ENCODE data around the gene ST3GAL6.

Gene ST3GAL6

GRCh38 chr3:98823791-98824190 is 60.7 kb downstream of the ST3GAL6 start:
- Histone ChIP-seq H3K18ac (ENCODE audit: low read depth in 1 of 2, low read length in 2 of 2) (no peak overlapping the region), H3K14ac (ENCODE audit: low read length in 2 of 2) (peak overlapping the region in 1 of 2 experiments; percentile 9)
- DNase-seq: no peak

GRCh38 chr3:98824256-98824655 is 61.1 kb downstream of the ST3GAL6 start:
- no peaks in the 10 kb centered on the region for H3K27me3 ChIP-seq (ENCODE audit: control insufficient read depth in 1 of 2, insufficient read depth in 1 of 2, low read length in 2 of 2)
- H2BK5ac ChIP-seq (ENCODE audit: low read depth, low read length, poor library complexity, severe bottlenecking): no peak overlapping the region
- no peak overlapping the region for H4K91ac ChIP-seq (ENCODE audit: low read length)
- peaks cover 8 to 69% of the 10 kb centered on the region in 2 experiments for H3K36me3 ChIP-seq (ENCODE audit: control insufficient read depth in 1 of 2, insufficient read depth in 2 of 2, low read depth in 1 of 2, low read length in 2 of 2)
- no peaks in the 10 kb centered on the region for H3K9me3 ChIP-seq (ENCODE audit: control insufficient read depth, low read length)
- H3K18ac ChIP-seq (ENCODE audit: low read depth in 1 of 2, low read length in 2 of 2): no peak overlapping the region
- H2AK5ac ChIP-seq (ENCODE audit: low read length, severe bottlenecking): no peak overlapping the region
- peak overlapping the region; percentile 31 for H3K27ac ChIP-seq (ENCODE audit: low read length, poor library complexity, severe bottlenecking)
- 89% methylated on average over 2 of the region's 6 CpGs for WGBS
- no peak overlapping the region for H3K4me3 ChIP-seq (ENCODE audit: insufficient read depth in 1 of 2, low read depth in 1 of 2, low read length in 2 of 2)
- no peak overlapping the region for H3K14ac ChIP-seq (ENCODE audit: low read length in 2 of 2)
- H2AFZ ChIP-seq (ENCODE audit: low read depth, low read length): no peak overlapping the region
- no peak overlapping the region for H3K4me2 ChIP-seq (ENCODE audit: low read length, poor library complexity, severe bottlenecking)
- H2BK120ac ChIP-seq (ENCODE audit: low read depth, low read length): no peak overlapping the region
- no peak overlapping the region for H2BK12ac ChIP-seq (ENCODE audit: low read length in 2 of 2)
- no peak overlapping the region for H3K23ac ChIP-seq (ENCODE audit: low read length in 2 of 2)
- H2BK15ac ChIP-seq (ENCODE audit: low read depth, poor library complexity, severe bottlenecking): no peak overlapping the region
- no peak for DNase-seq
- H4K8ac ChIP-seq (ENCODE audit: low read length): no peak overlapping the region
- peaks cover 7% of the 10 kb centered on the region for H3K4me1 ChIP-seq (ENCODE audit: control insufficient read depth, insufficient read depth, low read depth, low read length)
- no peaks in the 10 kb centered on the region for H3K79me1 ChIP-seq (replicated peaks; ENCODE audit: low read length, poor library complexity, severe bottlenecking)
- peak overlapping the region; percentile 49 for H3K9ac ChIP-seq (ENCODE audit: low read length)
- no peak overlapping the region for H3K4ac ChIP-seq (ENCODE audit: low read depth in 1 of 2, low read length in 2 of 2)

More at GRCh38 chr3:98823791-98824190, 60.7 kb downstream of the ST3GAL6 start:
- H3K4me3 ChIP-seq (ENCODE audit: insufficient read depth in 1 of 2, low read depth in 1 of 2, low read length in 2 of 2): no peak overlapping the region
- no peaks in the 10 kb centered on the region for H3K9me3 ChIP-seq (ENCODE audit: control insufficient read depth, low read length)
- H2BK120ac ChIP-seq (ENCODE audit: low read depth, low read length): no peak overlapping the region
- no peak overlapping the region for H3K4ac ChIP-seq (ENCODE audit: low read depth in 1 of 2, low read length in 2 of 2)
- no peaks in the 10 kb centered on the region for H3K79me1 ChIP-seq (replicated peaks; ENCODE audit: low read length, poor library complexity, severe bottlenecking)
- no peak overlapping the region for H4K91ac ChIP-seq (ENCODE audit: low read length)
- H2AFZ ChIP-seq (ENCODE audit: low read depth, low read length): no peak overlapping the region
- no peak overlapping the region for H4K8ac ChIP-seq (ENCODE audit: low read length)
- H2BK12ac ChIP-seq (ENCODE audit: low read length in 2 of 2): no peak overlapping the region
- WGBS: 95% methylated on average over 4 of the region's 4 CpGs
- H2BK15ac ChIP-seq (ENCODE audit: low read depth, poor library complexity, severe bottlenecking): no peak overlapping the region
- H3K9ac ChIP-seq (ENCODE audit: low read length): peak overlapping the region; percentile 49
- H3K27ac ChIP-seq (ENCODE audit: low read length, poor library complexity, severe bottlenecking): peak overlapping the region; percentile 31
- H3K36me3 ChIP-seq (ENCODE audit: control insufficient read depth in 1 of 2, insufficient read depth in 2 of 2, low read depth in 1 of 2, low read length in 2 of 2): peaks cover 11 to 74% of the 10 kb centered on the region in 2 experiments
- H3K27me3 ChIP-seq (ENCODE audit: control insufficient read depth in 1 of 2, insufficient read depth in 1 of 2, low read length in 2 of 2): no peaks in the 10 kb centered on the region
- H3K23ac ChIP-seq (ENCODE audit: low read length in 2 of 2): no peak overlapping the region
- no peak overlapping the region for H2BK5ac ChIP-seq (ENCODE audit: low read depth, low read length, poor library complexity, severe bottlenecking)
- no peak overlapping the region for H3K4me2 ChIP-seq (ENCODE audit: low read length, poor library complexity, severe bottlenecking)
- peaks cover 7% of the 10 kb centered on the region for H3K4me1 ChIP-seq (ENCODE audit: control insufficient read depth, insufficient read depth, low read depth, low read length)
- no peak overlapping the region for H2AK5ac ChIP-seq (ENCODE audit: low read length, severe bottlenecking)

GRCh38 chr3:98826126-98826525 is 63.0 kb downstream of the ST3GAL6 start:
- H2BK15ac ChIP-seq (ENCODE audit: low read depth, poor library complexity, severe bottlenecking): no peak overlapping the region
- no peak overlapping the region for H2BK120ac ChIP-seq (ENCODE audit: low read depth, low read length)
- no peak overlapping the region for H3K4me3 ChIP-seq (ENCODE audit: insufficient read depth in 1 of 2, low read depth in 1 of 2, low read length in 2 of 2)
- no peak overlapping the region for H4K8ac ChIP-seq (ENCODE audit: low read length)
- peaks cover 7% of the 10 kb centered on the region for H3K4me1 ChIP-seq (ENCODE audit: control insufficient read depth, insufficient read depth, low read depth, low read length)
- 83% methylated on average over 3 of the region's 3 CpGs for WGBS
- peak overlapping the region; percentile 60 for H3K27ac ChIP-seq (ENCODE audit: low read length, poor library complexity, severe bottlenecking)
- H2AFZ ChIP-seq (ENCODE audit: low read depth, low read length): no peak overlapping the region
- no peaks in the 10 kb centered on the region for H3K9me3 ChIP-seq (ENCODE audit: control insufficient read depth, low read length)
- no peak overlapping the region for H3K23ac ChIP-seq (ENCODE audit: low read length in 2 of 2)
- no peak overlapping the region for H3K4me2 ChIP-seq (ENCODE audit: low read length, poor library complexity, severe bottlenecking)
- H3K14ac ChIP-seq (ENCODE audit: low read length in 2 of 2): peak overlapping the region in 1 of 2 experiments; percentile 18
- H2BK5ac ChIP-seq (ENCODE audit: low read depth, low read length, poor library complexity, severe bottlenecking): no peak overlapping the region
- peak overlapping the region in 1 of 2 experiments; percentile 48 for H3K18ac ChIP-seq (ENCODE audit: low read depth in 1 of 2, low read length in 2 of 2)
- H2AK5ac ChIP-seq (ENCODE audit: low read length, severe bottlenecking): no peak overlapping the region
- peaks cover 8 to 51% of the 10 kb centered on the region in 2 experiments for H3K36me3 ChIP-seq (ENCODE audit: control insufficient read depth in 1 of 2, insufficient read depth in 2 of 2, low read depth in 1 of 2, low read length in 2 of 2)
- no peak overlapping the region for H4K91ac ChIP-seq (ENCODE audit: low read length)
- no peak for DNase-seq
- no peak overlapping the region for H3K4ac ChIP-seq (ENCODE audit: low read depth in 1 of 2, low read length in 2 of 2)
- no peaks in the 10 kb centered on the region for H3K79me1 ChIP-seq (replicated peaks; ENCODE audit: low read length, poor library complexity, severe bottlenecking)
- no peaks in the 10 kb centered on the region for H3K27me3 ChIP-seq (ENCODE audit: control insufficient read depth in 1 of 2, insufficient read depth in 1 of 2, low read length in 2 of 2)
- peak overlapping the region; percentile 13 for H3K9ac ChIP-seq (ENCODE audit: low read length)
- H2BK12ac ChIP-seq (ENCODE audit: low read length in 2 of 2): no peak overlapping the region

- no peak for DNase-seq
- Histone ChIP-seq H3K18ac (ENCODE audit: low read depth in 1 of 2, low read length in 2 of 2) (no peak overlapping the region), H3K79me1 (replicated peaks; ENCODE audit: low read length, poor library complexity, severe bottlenecking) (no peaks in the 10 kb centered on the region), H2AFZ (ENCODE audit: low read depth, low read length) (no peak overlapping the region), H3K27me3 (ENCODE audit: control insufficient read depth in 1 of 2, insufficient read depth in 1 of 2, low read length in 2 of 2) (no peaks in the 10 kb centered on the region), H3K4me3 (ENCODE audit: insufficient read depth in 1 of 2, low read depth in 1 of 2, low read length in 2 of 2) (no peak overlapping the region), H3K4me1 (ENCODE audit: control insufficient read depth, insufficient read depth, low read depth, low read length) (peaks cover 7% of the 10 kb centered on the region), H3K4ac (ENCODE audit: low read depth in 1 of 2, low read length in 2 of 2) (no peak overlapping the region), H3K27ac (ENCODE audit: low read length, poor library complexity, severe bottlenecking) (peak overlapping the region; percentile 49), H3K23ac (ENCODE audit: low read length in 2 of 2) (no peak overlapping the region), H3K14ac (ENCODE audit: low read length in 2 of 2) (no peak overlapping the region), H2BK5ac (ENCODE audit: low read depth, low read length, poor library complexity, severe bottlenecking) (no peak overlapping the region), H2BK12ac (ENCODE audit: low read length in 2 of 2) (no peak overlapping the region), H3K36me3 (ENCODE audit: control insufficient read depth in 1 of 2, insufficient read depth in 2 of 2, low read depth in 1 of 2, low read length in 2 of 2) (peaks cover 4 to 48% of the 10 kb centered on the region in 2 experiments), H2AK5ac (ENCODE audit: low read length, severe bottlenecking) (no peak overlapping the region), H3K9ac (ENCODE audit: low read length) (no peak overlapping the region), H2BK15ac (ENCODE audit: low read depth, poor library complexity, severe bottlenecking) (no peak overlapping the region), H3K4me2 (ENCODE audit: low read length, poor library complexity, severe bottlenecking) (no peak overlapping the region), H4K91ac (ENCODE audit: low read length) (no peak overlapping the region), H3K9me3 (ENCODE audit: control insufficient read depth, low read length) (no peaks in the 10 kb centered on the region), H4K8ac (ENCODE audit: low read length) (no peak overlapping the region), H2BK120ac (ENCODE audit: low read depth, low read length) (no peak overlapping the region)
- WGBS: no CpG with 5 or more reads among the region's 1 CpG
These were observed 64.2 kb downstream of the ST3GAL6 start for GRCh38 chr3:98827221-98827920.

All from mesenchymal stem cell (in vitro differentiated cells and primary cell).